H4 (cell line): ENCODE results near the gene LGALS14. TPM values are rescaled to one million over a fixed set of nuclear protein-coding genes. Genes with fewer than 3 reads are reported as not detected.
A peak's percentile ranks its signal among the peaks of the same experiment; 100 is the strongest.
"Not testable (repeated sequence)": the region's sequence is repeated elsewhere in the genome, so short reads cannot be mapped to it uniquely, and the experiment has no call there.

Source experiments
- DNase-seq: peaks from one replicate; pipeline ENCODE4 v3.0.0-alpha.2; 2015; ENCODE audit warnings: low spot score
- total RNA-seq: library from RNA; depleted of rRNA; stranded (reverse); fragments of >200 nt; shearing (Covaris generic); gene quantifications from 2 replicates; pipeline ENCODE4 v1.2.3, GENCODE V29; 2014

LGALS14 gene
- total RNA-seq, 1 experiment from 2014 or later, result not detected

- no peak for DNase-seq
Measured at GRCh38 chr19:39695759-39696158, 8.5 kb upstream of the LGALS14 start.

GRCh38 chr19:39696387-39696786 is 7.9 kb upstream of the LGALS14 start:
- peak; percentile 31 for DNase-seq

- DNase-seq, result no peak
Measured at GRCh38 chr19:39698535-39698934, 5.7 kb upstream of the LGALS14 start.

- DNase-seq, result no peak
Measured at GRCh38 chr19:39701291-39701690, 3.0 kb upstream of the LGALS14 start.

- DNase-seq, result no peak
Measured at GRCh38 chr19:39705578-39706188, 1.4 kb downstream of the LGALS14 start.

- no peak for DNase-seq
Measured at GRCh38 chr19:39708594-39708993, 4.3 kb downstream of the LGALS14 start.

- no peak for DNase-seq
Measured at GRCh38 chr19:39709026-39709872, 5.0 kb downstream of the LGALS14 start.

- no peak for DNase-seq
Measured at GRCh38 chr19:39710333-39710890, 6.1 kb downstream of the LGALS14 start.

GRCh38 chr19:39720144-39720543 is 15.9 kb downstream of the LGALS14 start:
- DNase-seq, result not testable (repeated sequence)

- no peak for DNase-seq
Measured at GRCh38 chr19:39725995-39726394, 21.7 kb downstream of the LGALS14 start.

- no peak for DNase-seq
Measured at GRCh38 chr19:39727070-39727800, 23.0 kb downstream of the LGALS14 start.

- no peak for DNase-seq
Measured at GRCh38 chr19:39728040-39728439, 23.8 kb downstream of the LGALS14 start.

- DNase-seq, result no peak
Measured at GRCh38 chr19:39729594-39729993, 25.3 kb downstream of the LGALS14 start.

GRCh38 chr19:39731685-39732084 is 27.4 kb downstream of the LGALS14 start:
- no peak for DNase-seq

GRCh38 chr19:39733841-39734240 is 29.6 kb downstream of the LGALS14 start:
- no peak for DNase-seq

- no peak for DNase-seq
Measured at GRCh38 chr19:39735688-39736087, 31.4 kb downstream of the LGALS14 start.

- DNase-seq, result no peak
Measured at GRCh38 chr19:39736088-39736487, 31.8 kb downstream of the LGALS14 start.

GRCh38 chr19:39737351-39737750 is 33.1 kb downstream of the LGALS14 start:
- DNase-seq, result no peak

GRCh38 chr19:39737891-39738290 is 33.6 kb downstream of the LGALS14 start, which contains the start of gene CLC:
Gene CLC (minus strand): TSS chr19:39738029. CDS start chr19:39737952, 77 bp downstream.
- no peak for DNase-seq

- no peak for DNase-seq
Measured at GRCh38 chr19:39738814-39739213, 34.5 kb downstream of the LGALS14 start.

GRCh38 chr19:39740395-39740794 is 36.1 kb downstream of the LGALS14 start:
- no peak for DNase-seq

- DNase-seq, result no peak
Measured at GRCh38 chr19:39745643-39746042, 41.4 kb downstream of the LGALS14 start.
